ENCODE results near the gene TEKT2. TPM values are rescaled to one million over a fixed set of nuclear protein-coding genes. Genes with fewer than 3 reads are reported as not detected.

The TEKT2 gene
- total RNA-seq, 4 donors from 2014 or later: not detected

DNA sequence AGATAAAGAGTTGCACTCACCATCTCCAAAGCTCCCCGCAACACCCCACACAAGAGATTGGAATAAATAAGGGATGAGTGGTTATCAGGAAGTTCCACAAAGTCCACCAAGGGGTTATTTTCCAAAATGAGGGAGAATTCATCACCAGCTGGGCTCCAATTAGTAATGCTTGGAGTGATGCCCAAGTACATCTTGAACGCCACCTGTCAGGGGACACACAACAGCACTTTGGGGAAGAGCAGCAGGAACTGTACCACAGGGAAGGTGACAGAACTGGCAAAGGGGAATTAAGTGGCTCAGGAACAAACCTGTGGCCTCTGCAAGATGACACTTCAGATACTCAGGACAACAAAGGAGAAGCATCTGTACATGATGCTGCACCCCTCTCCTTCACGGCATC is 53.9 kb downstream of the TEKT2 start:
- no peak overlapping the region for H3K27ac ChIP-seq
- H3K4me3 ChIP-seq: no peak overlapping the region
- peaks cover 0 to 43% (median 0%) of the 10 kb centered on the region in 3 donors for H3K36me3 ChIP-seq
- TF ChIP-seq POLR2A (IDR thresholded peaks at IDR 0.05) (no peak), CTCF (IDR thresholded peaks at IDR 0.05) (no peak)
- DNase-seq: no peak
- no peaks in the 10 kb centered on the region for H3K9me3 ChIP-seq
- H3K4me1 ChIP-seq: peaks cover 0 to 12% (median 0%) of the 10 kb centered on the region in 4 donors
- H3K27me3 ChIP-seq: no peaks in the 10 kb centered on the region

Other genes with a start within 250 kb of the TEKT2 start
- gene AGO1, start 200.9 kb upstream of the TEKT2 start, total RNA-seq: 10 to 100 TPM; 27.0 to 39.7 (median 31.7) TPM
- 10 to 100 TPM; 12.1 to 33.0 (median 18.6) TPM for gene AGO3, start 153.0 kb upstream of the TEKT2 start, total RNA-seq
- gene ADPRS, start 4.8 kb downstream of the TEKT2 start, total RNA-seq: 10 to 100 TPM; 16.5 to 50.0 (median 30.8) TPM
- 1 to 10 TPM in 3 of 4 donors, under 1 TPM in 1; 0.83 to 1.3 (median 1.1) TPM for gene COL8A2, start 41.1 kb downstream of the TEKT2 start, total RNA-seq
- gene TRAPPC3, start 65.4 kb downstream of the TEKT2 start, total RNA-seq: 100 to 1,000 TPM in 1 of 4 donors, 10 to 100 TPM in 3; 56.2 to 113 (median 73.7) TPM
- 10 to 100 TPM; 38.2 to 62.7 (median 46.4) TPM for gene MAP7D1, start 72.1 kb downstream of the TEKT2 start, total RNA-seq
- 10 to 100 TPM; 49.5 to 99.0 (median 64.4) TPM for gene THRAP3, start 140.3 kb downstream of the TEKT2 start, total RNA-seq
- 10 to 100 TPM; 20.6 to 75.9 (median 24.8) TPM for gene SH3D21, start 222.3 kb downstream of the TEKT2 start, total RNA-seq
- gene EVA1B, start 239.6 kb downstream of the TEKT2 start, total RNA-seq: 10 to 100 TPM in 2 of 4 donors, 1 to 10 TPM in 2; 4.4 to 19.0 (median 11.4) TPM

All from Peyer's patch (tissue), 4 donors.